ENCODE measurements around the gene ST6GAL1.

- TF ChIP-seq CTCF (conservative IDR thresholded peaks at IDR 0.05; ENCODE audit: low read depth in 2 of 2) (no peak), EZH2phosphoT487 (IDR thresholded peaks at IDR 0.05; ENCODE audit: unreplicated experiment) (no peak), NANOG (IDR thresholded peaks at IDR 0.05; ENCODE audit: borderline replicate concordance) (no peak), EZH2 (IDR thresholded peaks at IDR 0.05; ENCODE audit: low read depth, unreplicated experiment) (no peak), POLR2AphosphoS5 (IDR thresholded peaks at IDR 0.05; ENCODE audit: low read depth) (no peak)
Measured at GRCh38 chr3:187084126-187084525, 153.8 kb downstream of the ST6GAL1 start.
